H1 (cell line): ENCODE measurements around the gene TRMT61A. TPM values are rescaled to one million over a fixed set of nuclear protein-coding genes. Genes with fewer than 3 reads are reported as not detected.

ENCODE experiments used
- CTCF ChIA-PET: fragments of 300-600 bp; sonication (Branson Sonifier 250); formaldehyde crosslinking; loops from one replicate; lab custom pipeline; 2021; ENCODE audit not compliant: partially characterized antibody; lab: Charles Lee
- POLR2A ChIA-PET: fragments of 300-600 bp; sonication (Branson Sonifier 250); formaldehyde crosslinking; loops from one replicate; lab custom pipeline; 2021; ENCODE audit warnings: inconsistent platforms; ENCODE audit not compliant: partially characterized antibody; lab: Charles Lee
- DNase-seq, 2 experiments: peaks; one replicate each; pipeline versions ENCODE4 v3.0.0 to v3.0.0-alpha.2; 2010 to 2022; ENCODE audit warnings: low spot score in 2 of 2, low read depth in 1 of 2, mixed read lengths in 1 of 2
- FAIRE-seq: peaks from 2 replicates; lab custom pipeline; 2011; peaks lifted over from hg19 to GRCh38; lab: Jason Lieb, UNC
- H2AFZ ChIP-seq: 2 replicates; pipeline ENCODE4 v1.8.1; 2012; ENCODE audit warnings: low read length, inconsistent platforms
- H2AK5ac ChIP-seq: 2 replicates; pipeline ENCODE4 v1.6.1; 2013; ENCODE audit warnings: low read depth, low read length
- H2BK120ac ChIP-seq: replicated peaks from 2 replicates; pipeline ENCODE3; 2013; ENCODE audit warnings: low read depth, low read length, inconsistent platforms
- H2BK12ac ChIP-seq: 2 replicates; pipeline ENCODE4 v1.6.1; 2013; ENCODE audit warnings: low read depth, low read length
- H2BK15ac ChIP-seq: 2 replicates; pipeline ENCODE4 v1.6.1; 2013; ENCODE audit warnings: low read length
- H2BK20ac ChIP-seq: 2 replicates; pipeline ENCODE4 v1.6.1; 2013; ENCODE audit warnings: low read length
- H2BK5ac ChIP-seq: 2 replicates; pipeline ENCODE4 v1.6.1; 2013; ENCODE audit warnings: low read depth, low read length
- H3K14ac ChIP-seq: 2 replicates; pipeline ENCODE4 v1.6.1; 2013; ENCODE audit warnings: inconsistent platforms; ENCODE audit not compliant: insufficient read length
- H3K18ac ChIP-seq: 2 replicates; pipeline ENCODE4 v1.6.1; 2013; ENCODE audit warnings: low read length; ENCODE audit errors: extremely low read depth
- H3K23ac ChIP-seq: 2 replicates; pipeline ENCODE4 v1.6.1; 2013; ENCODE audit warnings: inconsistent platforms; ENCODE audit not compliant: insufficient read length
- H3K23me2 ChIP-seq: 2 replicates; pipeline ENCODE4 v1.6.1; 2013; ENCODE audit warnings: low read depth, low read length
- H3K27ac ChIP-seq: 2 replicates; pipeline ENCODE4 v1.6.1; 2011; ENCODE audit warnings: low read depth, low read length, inconsistent platforms
- H3K27me3 ChIP-seq, 4 experiments: replicated peaks in 1 of 4; 1 replicate in 1 of 4; 2 replicates in 3 of 4; pipeline versions ENCODE4 v1.6.1 to v1.8.1; 2011 to 2013; ENCODE audit warnings: low read length in 3 of 4, mild to moderate bottlenecking in 3 of 4, inconsistent platforms in 2 of 4, mixed read lengths in 2 of 4, moderate library complexity in 1 of 4; ENCODE audit not compliant: control insufficient read depth in 3 of 4, insufficient read depth in 3 of 4; ENCODE audit errors: extremely low read depth in 1 of 4
- H3K36me3 ChIP-seq, 4 experiments: 2 replicates each; pipeline versions ENCODE4 v1.6.1 to v1.8.1; 2011 to 2013; ENCODE audit warnings: mild to moderate bottlenecking in 4 of 4, low read length in 3 of 4, moderate library complexity in 2 of 4, control low read depth in 1 of 4, inconsistent platforms in 1 of 4; ENCODE audit not compliant: insufficient read depth in 4 of 4, control insufficient read depth in 2 of 4
- H3K4ac ChIP-seq: replicated peaks from 2 replicates; pipeline ENCODE3; 2013; ENCODE audit warnings: low read length, low read depth, mixed read lengths, inconsistent platforms; ENCODE audit not compliant: insufficient read length
- H3K4me1 ChIP-seq, 4 experiments: replicated peaks in 1 of 4; 1 replicate in 1 of 4; 2 replicates in 3 of 4; pipeline versions ENCODE4 v1.6.1 to v1.8.1; 2011 to 2013; ENCODE audit warnings: low read length in 3 of 4, inconsistent platforms in 2 of 4, mixed read lengths in 1 of 4; ENCODE audit not compliant: insufficient read depth in 4 of 4, control insufficient read depth in 3 of 4
- H3K4me2 ChIP-seq, 2 experiments: 2 replicates each; pipeline versions ENCODE4 v1.6.1 to v1.8.1; 2011 to 2013; ENCODE audit warnings: low read depth in 2 of 2, low read length in 2 of 2, control low read depth in 1 of 2, inconsistent platforms in 1 of 2, mild to moderate bottlenecking in 1 of 2; ENCODE audit not compliant: insufficient read depth in 1 of 2
- H3K4me3 ChIP-seq, 4 experiments: fragments of 200-600, 300-600 bp in 1 of 4; sonication (generic), shearing (Covaris generic), sonication (Bioruptor Twin) in 1 of 4; 2 replicates each; pipeline versions ENCODE4 v1.5.1 to v1.8.1; 2011 to 2016; ENCODE audit warnings: low read length in 4 of 4, low read depth in 3 of 4, control low read depth in 2 of 4, inconsistent platforms in 2 of 4, mild to moderate bottlenecking in 2 of 4, mixed read lengths in 1 of 4, moderate library complexity in 1 of 4; ENCODE audit not compliant: insufficient read depth in 2 of 4; ENCODE audit errors: extremely low read depth in 1 of 4
- H3K56ac ChIP-seq: replicated peaks from 2 replicates; pipeline ENCODE3; 2013; ENCODE audit warnings: low read depth, mild to moderate bottlenecking, mixed read lengths, low read length, inconsistent platforms; ENCODE audit not compliant: insufficient read length
- H3K79me1 ChIP-seq: 2 replicates; pipeline ENCODE4 v1.6.1; 2013; ENCODE audit warnings: low read depth, low read length, control low read depth
- H3K79me2 ChIP-seq, 2 experiments: 2 replicates each; pipeline versions ENCODE4 v1.6.1 to v1.8.1; 2012 to 2013; ENCODE audit warnings: low read length in 2 of 2, mild to moderate bottlenecking in 2 of 2, inconsistent platforms in 1 of 2; ENCODE audit not compliant: insufficient read depth in 2 of 2, control insufficient read depth in 1 of 2
- H3K9ac ChIP-seq, 4 experiments: replicated peaks in 1 of 4; 1 replicate in 1 of 4; 2 replicates in 3 of 4; pipeline versions ENCODE4 v1.6.1 to v1.8.1; 2011 to 2013; ENCODE audit warnings: low read depth in 3 of 4, low read length in 3 of 4, control low read depth in 2 of 4, mild to moderate bottlenecking in 2 of 4, moderate library complexity in 2 of 4, inconsistent platforms in 1 of 4; ENCODE audit errors: extremely low read depth in 1 of 4
- H3K9me3 ChIP-seq, 2 experiments: 2 replicates each; pipeline versions ENCODE4 v1.6.1 to v1.8.1; 2012 to 2013; ENCODE audit warnings: mild to moderate bottlenecking in 2 of 2, moderate library complexity in 2 of 2, control low read depth in 1 of 2, inconsistent platforms in 1 of 2, low read depth in 1 of 2, low read length in 1 of 2, mixed read lengths in 1 of 2; ENCODE audit not compliant: insufficient read depth in 2 of 2
- H4K20me1 ChIP-seq, 2 experiments: replicated peaks in 1 of 2; 2 replicates each; pipeline versions ENCODE3 to v1.8.1; 2011 to 2013; ENCODE audit warnings: inconsistent platforms in 2 of 2, low read length in 2 of 2, mild to moderate bottlenecking in 1 of 2; ENCODE audit not compliant: insufficient read depth in 2 of 2, control insufficient read depth in 1 of 2
- H4K5ac ChIP-seq: 2 replicates; pipeline ENCODE4 v1.6.1; 2013; ENCODE audit warnings: low read length, low read depth, mixed read lengths, inconsistent platforms; ENCODE audit not compliant: insufficient read length
- H4K8ac ChIP-seq: 2 replicates; pipeline ENCODE4 v1.8.0; 2013; ENCODE audit warnings: mild to moderate bottlenecking, moderate library complexity, low read length, inconsistent platforms; ENCODE audit not compliant: insufficient read depth; ENCODE audit errors: extremely low read depth
- H4K91ac ChIP-seq: replicated peaks from 2 replicates; pipeline ENCODE3; 2013; ENCODE audit warnings: low read length, mixed read lengths, inconsistent platforms; ENCODE audit not compliant: insufficient read length
- EZH2 ChIP-seq: fragments of 200-600 bp; sonication (generic); IDR thresholded peaks from 2 replicates; pipeline ENCODE4 v1.7.1; 2012; ENCODE audit warnings: low read depth, mild to moderate bottlenecking, moderate library complexity, low read length, inconsistent platforms; ENCODE audit not compliant: severe bottlenecking
- JUN ChIP-seq: IDR thresholded peaks from 2 replicates; pipeline ENCODE4 v1.6.1; 2011; ENCODE audit warnings: low read depth, mild to moderate bottlenecking, improper control_type of control experiment, low read length
- JUND ChIP-seq: IDR thresholded peaks from 2 replicates; pipeline ENCODE4 v1.6.1; 2011; ENCODE audit warnings: mild to moderate bottlenecking, improper control_type of control experiment, low read length
- RXRA ChIP-seq: IDR thresholded peaks from 2 replicates; pipeline ENCODE4 v1.6.1; 2011; ENCODE audit warnings: low read depth, mild to moderate bottlenecking, low read length, moderate library complexity; ENCODE audit not compliant: insufficient read depth
- whole genome bisulfite sequencing, 2 experiments: shearing (Covaris generic) in 1 of 2; methylation state at CpG; one replicate each; pipeline versions ENCODE4 v1.1.6 to v1.1.7; 2013 to 2015; ENCODE audit warnings: low lambda C conversion rate in 2 of 2, mixed read lengths in 2 of 2, inconsistent platforms in 1 of 2, low coverage in 1 of 2, missing lambda C conversion rate in 1 of 2; ENCODE audit not compliant: insufficient replicate concordance in 2 of 2, insufficient coverage in 1 of 2, insufficient read length in 1 of 2; ENCODE audit errors: extremely low coverage in 1 of 2, missing lambda C conversion rate in 1 of 2; 5-methylcytosine and 5-hydroxymethylcytosine counted together
- polyA plus RNA-seq, 7 experiments: library from polyadenylated mRNA; depleted of rRNA in 3 of 7; stranded (reverse) in 5 of 7; unstranded in 2 of 7; fragments of >200 nt in 5 of 7; fragments of 200-250 nt in 2 of 7; gene quantifications; 1 replicate in 5 of 7; 2 replicates in 1 of 7; 4 replicates in 1 of 7; pipeline versions ENCODE4 v1.2.1 to v1.2.3, GENCODE V29; 2011 to 2013; ENCODE audit warnings: missing spikeins in 2 of 7, mixed read lengths in 2 of 7
- total RNA-seq: library from RNA; stranded (reverse); fragmentation: NEBNext Ultra II Directional; extraction: Animal tissue kit (Norgen Biotek cat#: 25700); gene quantifications from 2 replicates; pipeline ENCODE4 v1.2.1, GENCODE V29; 2021
- TF ChIP-seq, protein P1 (sequence below): IDR thresholded peaks from 2 replicates; pipeline ENCODE4 v1.6.1; 2011; ENCODE audit warnings: low read length, improper control_type of control experiment

Gene TRMT61A
- total and polyA plus RNA-seq, 2 of the 8 experiments (the other 6 are each of a cell fraction or from before 2014, with no cell fraction given) = 15.8 to 19.0 TPM

DNA sequence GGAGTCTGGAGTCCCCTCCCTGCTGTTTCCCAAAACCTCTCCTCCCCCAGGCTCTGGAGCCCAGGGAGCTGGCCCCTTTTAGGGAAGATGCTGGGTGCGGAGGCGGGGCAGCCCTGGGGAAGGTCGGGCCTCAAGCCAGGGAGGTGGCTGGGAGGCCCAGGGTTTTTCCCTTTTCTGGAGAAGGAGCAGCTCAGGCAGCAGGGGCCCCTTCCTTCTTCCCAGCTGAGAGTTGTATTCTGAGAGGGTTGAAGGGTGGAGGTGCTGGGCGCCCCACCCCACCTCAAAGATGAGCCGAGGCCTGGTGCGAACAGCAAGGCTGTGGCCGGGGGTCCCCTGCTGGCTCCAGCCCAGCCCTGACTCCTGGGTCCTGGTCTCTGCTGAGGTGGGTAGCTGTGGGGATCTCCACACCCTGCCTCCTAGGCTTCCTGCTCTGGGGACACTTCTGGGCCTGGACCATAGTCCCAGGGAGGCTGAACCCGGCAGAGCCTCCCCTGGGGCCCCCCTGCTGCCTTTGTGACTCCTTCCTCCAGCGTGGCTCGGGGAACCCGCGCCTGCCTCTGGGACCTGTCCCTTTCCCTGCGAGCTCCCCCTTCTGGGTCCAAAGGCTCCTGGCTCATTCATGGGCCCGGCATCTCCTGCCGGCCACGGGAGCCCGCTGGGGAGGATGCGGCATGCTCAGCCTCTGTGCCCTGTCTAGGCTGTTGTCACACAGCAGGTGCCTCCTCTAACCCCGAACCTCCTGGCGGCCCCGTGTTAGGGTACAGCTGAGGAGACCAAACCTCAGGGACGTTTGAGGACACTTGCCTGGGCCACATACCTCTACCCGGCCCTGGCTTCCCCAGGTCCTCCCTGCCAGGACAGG lies 4.4 kb downstream of the TRMT61A start:
- CTCF ChIA-PET = interaction anchor here (12.5 to 28.8 kb wide), 2 partner anchors 13 to 24 kb away, joined by 230 to 921 read pairs; partner anchors contain the start of gene CKB
- Histone ChIP-seq H3K4ac (no peak overlapping the region), H3K27me3 (no peaks in the 10 kb centered on the region; a peak in 2 of 7 replicates), H4K20me1 (peaks cover 13 to 47% of the 10 kb centered on the region in 2 experiments), H3K23ac (no peak overlapping the region), H3K4me3 (no peak overlapping the region), H2BK12ac (no peak overlapping the region), H3K4me2 (no peak overlapping the region), H3K18ac (no peak overlapping the region), H2BK20ac (no peak overlapping the region), H3K4me1 (peaks cover 0 to 9% (median 7%) of the 10 kb centered on the region in 4 experiments; a peak in 6 of 7 replicates), H2BK5ac (no peak overlapping the region), H2AK5ac (no peak overlapping the region), H4K5ac (no peak overlapping the region), H4K8ac (no peak overlapping the region), H2BK120ac (no peak overlapping the region), H3K27ac (no peak overlapping the region), H3K23me2 (peaks cover 8% of the 10 kb centered on the region; the same call in 1 of the 2 replicates), H3K36me3 (peaks cover 0 to 17% (median 1%) of the 10 kb centered on the region in 4 experiments; a peak in 3 of 8 replicates), H3K79me1 (peaks cover 24% of the 10 kb centered on the region), H4K91ac (no peak overlapping the region), H3K56ac (no peak overlapping the region), H3K9me3 (no peaks in the 10 kb centered on the region), H2AFZ (no peak overlapping the region), H2BK15ac (no peak overlapping the region), H3K14ac (no peak overlapping the region), H3K79me2 (peaks cover 5 to 20% of the 10 kb centered on the region in 2 experiments; a peak in 3 of 4 replicates), H3K9ac (no peak overlapping the region)
- WGBS, 2 experiments = 94% methylated on average over 21 of the region's 23 CpGs; no CpG with 5 or more reads in 1 of the 2 experiments
- DNase-seq = no peak
- FAIRE-seq = no peak
- POLR2A ChIA-PET = interaction anchor here (0.7 to 29.8 kb wide), 4 partner anchors 7 to 20 kb away, joined by 3 to 844 read pairs (median 72); partner anchors contain the start of gene CKB
- TF ChIP-seq JUN (no peak), JUND (no peak), RXRA (no peak), EZH2 (no peak)
- TF ChIP-seq, protein P1, sequence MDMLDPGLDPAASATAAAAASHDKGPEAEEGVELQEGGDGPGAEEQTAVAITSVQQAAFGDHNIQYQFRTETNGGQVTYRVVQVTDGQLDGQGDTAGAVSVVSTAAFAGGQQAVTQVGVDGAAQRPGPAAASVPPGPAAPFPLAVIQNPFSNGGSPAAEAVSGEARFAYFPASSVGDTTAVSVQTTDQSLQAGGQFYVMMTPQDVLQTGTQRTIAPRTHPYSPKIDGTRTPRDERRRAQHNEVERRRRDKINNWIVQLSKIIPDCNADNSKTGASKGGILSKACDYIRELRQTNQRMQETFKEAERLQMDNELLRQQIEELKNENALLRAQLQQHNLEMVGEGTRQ = no peak
